Neural progenitor cell (in vitro differentiated cells): ENCODE measurements around the gene TECTA. TPM values are rescaled to one million over a fixed set of nuclear protein-coding genes. Genes with fewer than 3 reads are reported as not detected.

ENCODE experiments used
- DNase-seq: peaks from one replicate; pipeline ENCODE4 v3.0.0-alpha.2; 2016; ENCODE audit warnings: low spot score
- H2AFZ ChIP-seq: fragments of 200-600 bp; sonication (generic); replicated peaks from 2 replicates; pipeline ENCODE4 v1.6.1; 2016; ENCODE audit warnings: antibody characterized with exemption
- H3F3A ChIP-seq: fragments of 200-600 bp; sonication (generic); 2 replicates; pipeline ENCODE4 v1.6.1; 2016; ENCODE audit warnings: antibody characterized with exemption, low read depth
- H3K27ac ChIP-seq: fragments of 200-600 bp; sonication (generic); 2 replicates; pipeline ENCODE4 v1.5.1; 2016; ENCODE audit warnings: mild to moderate bottlenecking
- H3K27me3 ChIP-seq: fragments of 200-600 bp; sonication (generic); 2 replicates; pipeline ENCODE4 v1.6.1; 2016; ENCODE audit warnings: mild to moderate bottlenecking, moderate library complexity
- H3K36me3 ChIP-seq: fragments of 200-600 bp; sonication (generic); 2 replicates; pipeline ENCODE4 v1.5.1; 2016
- H3K4me1 ChIP-seq: fragments of 200-600 bp; sonication (generic); 2 replicates; pipeline ENCODE4 v1.6.1; 2016; ENCODE audit warnings: mixed run types
- H3K4me2 ChIP-seq: fragments of 200-600 bp; sonication (generic); 2 replicates; pipeline ENCODE4 v1.6.1; 2016
- H3K4me3 ChIP-seq: fragments of 200-600 bp; sonication (generic); 2 replicates; pipeline ENCODE4 v1.5.1; 2016
- H3K79me2 ChIP-seq: fragments of 200-600 bp; sonication (generic); 2 replicates; pipeline ENCODE4 v1.6.1; 2016; ENCODE audit warnings: low read depth
- H3K9ac ChIP-seq: fragments of 200-600 bp; sonication (generic); 2 replicates; pipeline ENCODE4 v1.6.1; 2016
- H3K9me3 ChIP-seq: fragments of 200-600 bp; sonication (generic); 2 replicates; pipeline ENCODE4 v1.5.1; 2016; ENCODE audit warnings: low read depth
- H4K20me1 ChIP-seq: fragments of 200-600 bp; sonication (generic); 2 replicates; pipeline ENCODE4 v1.6.1; 2016; ENCODE audit warnings: low read depth
- H3K27ac Mint-ChIP-seq: 3 replicates; pipeline ENCODE4 v1.8.0; 2021; ENCODE audit warnings: mixed read lengths
- H3K27me3 Mint-ChIP-seq: 2 replicates; pipeline ENCODE4 v1.8.0; 2022; ENCODE audit warnings: low read depth, mild to moderate bottlenecking, inconsistent platforms, moderate library complexity, mixed read lengths; ENCODE audit not compliant: insufficient read depth
- H3K36me3 Mint-ChIP-seq: 3 replicates; pipeline ENCODE4 v1.8.0; 2021; ENCODE audit warnings: mixed read lengths
- H3K4me1 Mint-ChIP-seq: 3 replicates; pipeline ENCODE4 v1.8.0; 2021; ENCODE audit warnings: mixed read lengths
- H3K4me3 Mint-ChIP-seq: 3 replicates; pipeline ENCODE4 v1.8.0; 2021; ENCODE audit warnings: mild to moderate bottlenecking, moderate library complexity, mixed read lengths
- H3K9me3 Mint-ChIP-seq: 3 replicates; pipeline ENCODE4 v1.8.0; 2020; ENCODE audit warnings: mixed read lengths
- EZH2 ChIP-seq: fragments of 200-600 bp; sonication (generic); IDR thresholded peaks from 2 replicates; pipeline ENCODE4 v1.6.1; 2017; ENCODE audit warnings: antibody characterized with exemption, mild to moderate bottlenecking, moderate library complexity
- EZH2phosphoT487 ChIP-seq: fragments of 200-600 bp; sonication (generic); IDR thresholded peaks from 2 replicates; pipeline ENCODE4 v1.6.1; 2017; ENCODE audit warnings: antibody characterized with exemption
- total RNA-seq: library from RNA; depleted of rRNA; stranded (reverse); fragments of >200 nt; gene quantifications from 2 replicates; pipeline ENCODE4 v1.2.3, GENCODE V29; 2015; ENCODE audit warnings: low replicate concordance
- TF ChIP-seq, protein P1 (sequence below): fragments of 200-600 bp; sonication (generic); IDR thresholded peaks from 2 replicates; pipeline ENCODE4 v1.5.1; 2017; ENCODE audit warnings: antibody characterized with exemption, mild to moderate bottlenecking

Gene TECTA
- total RNA-seq, 1 donor from 2014 or later = 0.84 TPM

DNA sequence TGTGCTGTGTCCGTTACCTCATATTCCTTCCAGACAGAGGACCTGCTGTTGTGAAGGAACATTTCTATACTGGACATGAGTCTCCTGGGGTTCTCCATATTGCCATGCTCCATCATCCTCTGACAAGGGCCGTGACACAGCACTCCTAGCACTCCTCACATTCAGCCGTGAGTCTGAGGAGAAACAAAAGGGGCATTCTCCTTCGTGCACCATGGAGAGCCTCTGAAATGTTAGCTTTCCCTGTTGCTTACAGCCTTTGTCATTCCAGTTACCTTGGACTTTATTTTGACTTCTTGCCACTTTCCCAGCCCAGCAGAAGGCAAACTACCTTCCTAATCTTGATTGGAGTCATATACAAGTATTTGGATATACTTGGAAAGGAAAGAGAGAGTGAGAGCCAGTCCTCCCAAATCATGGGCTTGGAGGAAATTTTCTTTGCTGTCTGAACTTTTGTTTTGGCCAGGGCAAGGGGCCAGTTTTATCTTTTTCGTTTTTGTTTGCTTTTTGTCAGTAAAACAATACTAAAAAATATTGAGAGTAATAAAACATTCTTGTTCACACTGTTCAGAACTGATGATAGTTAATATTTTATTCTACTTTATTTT, 29.1 kb upstream of the TECTA start:
- H3F3A ChIP-seq = peaks cover 19% of the 10 kb centered on the region
- peaks cover 26% of the 10 kb centered on the region for H4K20me1 ChIP-seq
- H3K4me1 ChIP-seq = peaks cover 12% of the 10 kb centered on the region
- peak; percentile 54 for DNase-seq
- no peaks in the 10 kb centered on the region for H3K9me3 Mint-ChIP-seq
- no peak overlapping the region for H3K4me2 ChIP-seq
- peaks cover 16% of the 10 kb centered on the region for H3K4me1 Mint-ChIP-seq
- peaks cover 13% of the 10 kb centered on the region for H3K36me3 ChIP-seq
- H2AFZ ChIP-seq = no peak overlapping the region
- H3K36me3 Mint-ChIP-seq = peaks cover 17% of the 10 kb centered on the region
- no peak for TF ChIP-seq EZH2phosphoT487
- TF ChIP-seq, protein P1, sequence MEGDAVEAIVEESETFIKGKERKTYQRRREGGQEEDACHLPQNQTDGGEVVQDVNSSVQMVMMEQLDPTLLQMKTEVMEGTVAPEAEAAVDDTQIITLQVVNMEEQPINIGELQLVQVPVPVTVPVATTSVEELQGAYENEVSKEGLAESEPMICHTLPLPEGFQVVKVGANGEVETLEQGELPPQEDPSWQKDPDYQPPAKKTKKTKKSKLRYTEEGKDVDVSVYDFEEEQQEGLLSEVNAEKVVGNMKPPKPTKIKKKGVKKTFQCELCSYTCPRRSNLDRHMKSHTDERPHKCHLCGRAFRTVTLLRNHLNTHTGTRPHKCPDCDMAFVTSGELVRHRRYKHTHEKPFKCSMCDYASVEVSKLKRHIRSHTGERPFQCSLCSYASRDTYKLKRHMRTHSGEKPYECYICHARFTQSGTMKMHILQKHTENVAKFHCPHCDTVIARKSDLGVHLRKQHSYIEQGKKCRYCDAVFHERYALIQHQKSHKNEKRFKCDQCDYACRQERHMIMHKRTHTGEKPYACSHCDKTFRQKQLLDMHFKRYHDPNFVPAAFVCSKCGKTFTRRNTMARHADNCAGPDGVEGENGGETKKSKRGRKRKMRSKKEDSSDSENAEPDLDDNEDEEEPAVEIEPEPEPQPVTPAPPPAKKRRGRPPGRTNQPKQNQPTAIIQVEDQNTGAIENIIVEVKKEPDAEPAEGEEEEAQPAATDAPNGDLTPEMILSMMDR = no peak
- TF ChIP-seq EZH2 = no peak
- no peaks in the 10 kb centered on the region for H3K9me3 ChIP-seq
- no peaks in the 10 kb centered on the region for H3K79me2 ChIP-seq
- H3K27ac Mint-ChIP-seq = peak overlapping the region; percentile 96
- no peaks in the 10 kb centered on the region for H3K27me3 Mint-ChIP-seq
- H3K9ac ChIP-seq = no peak overlapping the region
- H3K27ac ChIP-seq = no peak overlapping the region
- H3K4me3 ChIP-seq = no peak overlapping the region
- H3K4me3 Mint-ChIP-seq = peak overlapping the region; percentile 50
- no peaks in the 10 kb centered on the region for H3K27me3 ChIP-seq

DNA sequence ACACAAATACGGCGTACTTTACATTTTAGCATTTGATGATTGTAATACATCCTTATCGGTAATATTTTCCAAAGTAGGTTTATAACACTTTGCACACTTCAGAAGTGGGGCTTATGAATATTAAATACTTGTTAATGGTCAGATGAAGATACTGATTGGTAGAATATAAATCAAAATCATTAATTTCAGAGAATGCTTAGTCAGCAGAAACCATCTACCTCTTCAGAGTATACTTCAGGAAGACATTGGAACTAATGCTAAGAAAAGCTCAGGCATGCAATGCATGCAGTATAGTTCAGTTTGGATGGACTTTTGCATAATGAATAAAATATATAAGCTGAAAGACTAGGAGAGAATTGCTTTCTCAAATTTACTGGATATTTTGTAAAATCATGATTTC, 19.7 kb upstream of the TECTA start:
- Histone ChIP-seq H3K27ac (no peak overlapping the region), H4K20me1 (peaks cover 40% of the 10 kb centered on the region), H2AFZ (no peak overlapping the region), H3K79me2 (no peaks in the 10 kb centered on the region), H3K9me3 (no peaks in the 10 kb centered on the region), H3K4me3 (no peak overlapping the region), H3K36me3 (no peaks in the 10 kb centered on the region), H3K4me1 (no peaks in the 10 kb centered on the region), H3K27me3 (no peaks in the 10 kb centered on the region), H3K4me2 (no peak overlapping the region), H3K9ac (no peak overlapping the region), H3F3A (no peaks in the 10 kb centered on the region)
- H3K4me3 Mint-ChIP-seq = no peak overlapping the region
- peaks cover 6% of the 10 kb centered on the region for H3K4me1 Mint-ChIP-seq
- no peaks in the 10 kb centered on the region for H3K27me3 Mint-ChIP-seq
- no peak overlapping the region for H3K27ac Mint-ChIP-seq
- H3K9me3 Mint-ChIP-seq = no peaks in the 10 kb centered on the region
- TF ChIP-seq, protein P1 = no peak
- TF ChIP-seq EZH2phosphoT487 = no peak
- TF ChIP-seq EZH2 = no peak
- no peak for DNase-seq
- H3K36me3 Mint-ChIP-seq = peaks cover 6% of the 10 kb centered on the region

DNA sequence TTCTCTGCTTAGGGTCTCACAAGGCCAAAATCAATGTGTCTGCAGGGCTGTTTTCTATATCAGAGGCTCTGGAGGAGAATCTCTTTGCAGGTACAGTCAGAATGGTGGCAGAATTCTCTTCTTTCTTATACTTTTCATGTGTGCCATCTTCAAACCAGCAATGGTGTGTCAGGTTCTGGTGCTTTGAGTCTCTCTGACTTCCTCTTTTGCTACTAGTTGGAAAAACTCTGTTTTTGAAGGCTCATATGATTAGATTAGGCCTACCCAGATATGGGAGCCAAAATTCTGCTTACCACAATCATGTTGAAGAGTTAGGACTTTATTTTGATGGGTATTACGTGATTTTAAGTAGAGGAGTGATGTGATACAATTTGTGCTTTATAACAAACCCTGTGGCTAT, 18.8 kb upstream of the TECTA start:
- Histone ChIP-seq H3K9ac (no peak overlapping the region), H3K27ac (no peak overlapping the region), H3K27me3 (no peaks in the 10 kb centered on the region), H3K4me2 (no peak overlapping the region), H3K79me2 (no peaks in the 10 kb centered on the region), H3K9me3 (no peaks in the 10 kb centered on the region), H3K4me3 (no peak overlapping the region), H3K36me3 (no peaks in the 10 kb centered on the region), H2AFZ (no peak overlapping the region), H3F3A (no peaks in the 10 kb centered on the region), H4K20me1 (peaks cover 40% of the 10 kb centered on the region), H3K4me1 (no peaks in the 10 kb centered on the region)
- DNase-seq = no peak
- peaks cover 6% of the 10 kb centered on the region for H3K4me1 Mint-ChIP-seq
- no peaks in the 10 kb centered on the region for H3K27me3 Mint-ChIP-seq
- H3K4me3 Mint-ChIP-seq = no peak overlapping the region
- no peak for TF ChIP-seq EZH2
- TF ChIP-seq, protein P1 = no peak
- no peak for TF ChIP-seq EZH2phosphoT487
- H3K36me3 Mint-ChIP-seq = peaks cover 10% of the 10 kb centered on the region
- no peaks in the 10 kb centered on the region for H3K9me3 Mint-ChIP-seq
- H3K27ac Mint-ChIP-seq = no peak overlapping the region
